ACC112 (cell line): Measurements from ENCODE around the gene KHDRBS2.

Experiments
- H2AFZ ChIP-seq: fragments of 200-600 bp; sonication (generic); one replicate; pipeline ENCODE4 v1.6.0; 2017; ENCODE audit warnings: antibody characterized with exemption, low read length; ENCODE audit not compliant: unreplicated experiment
- H3K27ac ChIP-seq: fragments of 200-600 bp; sonication (generic); 2 replicates; pipeline ENCODE4 v1.5.1; 2014; ENCODE audit warnings: low read depth, mild to moderate bottlenecking, antibody characterized with exemption, low read length, moderate library complexity
- H3K27me3 ChIP-seq: fragments of 200-600 bp; sonication (generic); 2 replicates; pipeline ENCODE4 v1.6.1; 2014; ENCODE audit warnings: mild to moderate bottlenecking, antibody characterized with exemption, low read length, moderate library complexity, mixed read lengths; ENCODE audit not compliant: insufficient read depth
- H3K36me3 ChIP-seq: fragments of 200-600 bp; sonication (generic); 2 replicates; pipeline ENCODE4 v1.6.1; 2016; ENCODE audit warnings: mild to moderate bottlenecking, antibody characterized with exemption, low read length, moderate library complexity, mixed read lengths; ENCODE audit not compliant: insufficient read depth
- H3K4me1 ChIP-seq: fragments of 200-600 bp; sonication (generic); one replicate; pipeline ENCODE4 v1.6.1; 2016; ENCODE audit warnings: low read length, mixed read lengths; ENCODE audit not compliant: insufficient read depth, unreplicated experiment, control insufficient read depth
- H3K4me3 ChIP-seq: fragments of 200-600 bp; sonication (generic); 2 replicates; pipeline ENCODE4 v1.5.1; 2014; ENCODE audit warnings: mild to moderate bottlenecking, low read depth, low read length
- H3K79me2 ChIP-seq: fragments of 200-600 bp; sonication (generic); one replicate; pipeline ENCODE4 v1.6.0; 2016; ENCODE audit warnings: low read length; ENCODE audit not compliant: control insufficient read depth, unreplicated experiment, insufficient read depth

KHDRBS2 gene

GRCh38 chr6:62283796-62284411 is 2.1 kb downstream of the KHDRBS2 start:
- no peaks in the 10 kb centered on the region for H3K36me3 ChIP-seq
- H2AFZ ChIP-seq: no peak overlapping the region
- H3K79me2 ChIP-seq: no peaks in the 10 kb centered on the region
- no peak overlapping the region for H3K27ac ChIP-seq
- H3K4me3 ChIP-seq: no peak overlapping the region
- H3K27me3 ChIP-seq: peaks cover 23% of the 10 kb centered on the region
- no peaks in the 10 kb centered on the region for H3K4me1 ChIP-seq

- H3K4me1 ChIP-seq: no peaks in the 10 kb centered on the region
- no peaks in the 10 kb centered on the region for H3K79me2 ChIP-seq
- no peaks in the 10 kb centered on the region for H3K36me3 ChIP-seq
- peaks cover 23% of the 10 kb centered on the region for H3K27me3 ChIP-seq
- H3K4me3 ChIP-seq: no peak overlapping the region
- H2AFZ ChIP-seq: no peak overlapping the region
- H3K27ac ChIP-seq: no peak overlapping the region
Measured at GRCh38 chr6:62283365-62283764, 2.7 kb downstream of the KHDRBS2 start.

- Histone ChIP-seq H2AFZ (no peak overlapping the region), H3K79me2 (no peaks in the 10 kb centered on the region), H3K4me1 (no peaks in the 10 kb centered on the region)
Measured at GRCh38 chr6:62280099-62280498, 5.9 kb downstream of the KHDRBS2 start.

GRCh38 chr6:62272114-62272513 is 13.9 kb downstream of the KHDRBS2 start:
- H3K4me1 ChIP-seq: no peaks in the 10 kb centered on the region
- H2AFZ ChIP-seq: no peak overlapping the region
- H3K4me3 ChIP-seq: no peak overlapping the region
- no peaks in the 10 kb centered on the region for H3K36me3 ChIP-seq
- H3K27ac ChIP-seq: no peak overlapping the region
- H3K79me2 ChIP-seq: no peaks in the 10 kb centered on the region
- no peaks in the 10 kb centered on the region for H3K27me3 ChIP-seq

More at GRCh38 chr6:62280099-62280498, 5.9 kb downstream of the KHDRBS2 start:
- H3K4me3 ChIP-seq: no peak overlapping the region
- peaks cover 5% of the 10 kb centered on the region; the same call in 1 of the 2 replicates for H3K27me3 ChIP-seq
- no peak overlapping the region for H3K27ac ChIP-seq
- H3K36me3 ChIP-seq: no peaks in the 10 kb centered on the region

- Histone ChIP-seq H3K27ac (no peak overlapping the region), H3K36me3 (no peaks in the 10 kb centered on the region), H3K4me3 (no peak overlapping the region), H3K27me3 (no peaks in the 10 kb centered on the region), H3K4me1 (no peaks in the 10 kb centered on the region), H2AFZ (no peak overlapping the region), H3K79me2 (no peaks in the 10 kb centered on the region)
Measured at GRCh38 chr6:62265906-62266525, 20.0 kb downstream of the KHDRBS2 start.

- no peaks in the 10 kb centered on the region for H3K79me2 ChIP-seq
- H3K27me3 ChIP-seq: no peaks in the 10 kb centered on the region
- H3K4me1 ChIP-seq: no peaks in the 10 kb centered on the region
- no peak overlapping the region for H2AFZ ChIP-seq
- no peak overlapping the region for H3K27ac ChIP-seq
- H3K4me3 ChIP-seq: no peak overlapping the region
- H3K36me3 ChIP-seq: no peaks in the 10 kb centered on the region
Measured at GRCh38 chr6:62262283-62262682, 23.7 kb downstream of the KHDRBS2 start.

- H3K4me3 ChIP-seq: no peak overlapping the region
- no peak overlapping the region for H3K27ac ChIP-seq
- H2AFZ ChIP-seq: no peak overlapping the region
- H3K79me2 ChIP-seq: no peaks in the 10 kb centered on the region
- no peaks in the 10 kb centered on the region for H3K36me3 ChIP-seq
- H3K27me3 ChIP-seq: no peaks in the 10 kb centered on the region
- H3K4me1 ChIP-seq: no peaks in the 10 kb centered on the region
Measured at GRCh38 chr6:62246087-62246486, 39.9 kb downstream of the KHDRBS2 start.

- Histone ChIP-seq H3K36me3 (no peaks in the 10 kb centered on the region), H3K27me3 (no peaks in the 10 kb centered on the region), H3K27ac (no peak overlapping the region), H3K79me2 (no peaks in the 10 kb centered on the region), H2AFZ (no peak overlapping the region), H3K4me3 (no peak overlapping the region), H3K4me1 (no peaks in the 10 kb centered on the region)
Measured at GRCh38 chr6:62236784-62237183, 49.2 kb downstream of the KHDRBS2 start.

GRCh38 chr6:62229231-62229630 is 56.8 kb downstream of the KHDRBS2 start:
- Histone ChIP-seq H3K36me3 (no peaks in the 10 kb centered on the region), H3K79me2 (no peaks in the 10 kb centered on the region), H2AFZ (no peak overlapping the region), H3K27ac (no peak overlapping the region), H3K27me3 (no peaks in the 10 kb centered on the region), H3K4me3 (no peak overlapping the region), H3K4me1 (no peaks in the 10 kb centered on the region)

GRCh38 chr6:62217866-62218265 is 68.2 kb downstream of the KHDRBS2 start:
- Histone ChIP-seq H3K36me3 (no peaks in the 10 kb centered on the region), H3K27ac (no peak overlapping the region), H3K79me2 (no peaks in the 10 kb centered on the region), H3K4me1 (no peaks in the 10 kb centered on the region), H3K4me3 (no peak overlapping the region), H3K27me3 (no peaks in the 10 kb centered on the region), H2AFZ (no peak overlapping the region)

GRCh38 chr6:62202078-62202477 is 83.9 kb downstream of the KHDRBS2 start:
- H3K4me3 ChIP-seq: no peak overlapping the region
- no peak overlapping the region for H2AFZ ChIP-seq
- H3K36me3 ChIP-seq: no peaks in the 10 kb centered on the region
- H3K27me3 ChIP-seq: no peaks in the 10 kb centered on the region
- H3K79me2 ChIP-seq: no peaks in the 10 kb centered on the region
- no peak overlapping the region for H3K27ac ChIP-seq
- no peaks in the 10 kb centered on the region for H3K4me1 ChIP-seq
